GM12892 (cell line): ENCODE results near the gene FAM53A.

Experiments used
- POLR2A ChIP-seq: IDR thresholded peaks from 2 replicates; pipeline ENCODE4 v1.6.1; 2011; ENCODE audit warnings: low read depth, low read length, control low read depth
- POLR2AphosphoS5 ChIP-seq: IDR thresholded peaks from 2 replicates; pipeline ENCODE4 v1.6.1; 2011; ENCODE audit warnings: low read depth, low read length, control low read depth
- TAF1 ChIP-seq: IDR thresholded peaks from 2 replicates; pipeline ENCODE4 v1.6.1; 2011; ENCODE audit warnings: low read depth, mild to moderate bottlenecking, control low read depth, low read length, borderline replicate concordance

- TF ChIP-seq TAF1 (no peak), POLR2A (no peak), POLR2AphosphoS5 (no peak)
These were observed 64.9 kb downstream of the FAM53A start for GRCh38 chr4:1619151-1619672.
